K562 (cell line): ENCODE results near the gene DNAJC6. TPM values are rescaled to one million over a fixed set of nuclear protein-coding genes. Genes with fewer than 3 reads are reported as not detected.

Experiments
- CREB5 ChIP-seq: fragments of 250-450 bp; sonication (Bioruptor Pico); IDR thresholded peaks from 2 replicates; pipeline ENCODE4 v1.5.0; 2020; ENCODE audit warnings: mild to moderate bottlenecking
- GATAD2B ChIP-seq: fragments of 450-650 bp; IDR thresholded peaks from 2 replicates; pipeline ENCODE4 v1.6.1; 2017; ENCODE audit warnings: mild to moderate bottlenecking, borderline replicate concordance
- HDAC1 ChIP-seq, 2 experiments: fragments of 450-650 bp; IDR thresholded peaks; 2 replicates each; pipeline ENCODE4 v1.6.1; 2016 to 2017; ENCODE audit warnings: inconsistent platforms in 1 of 2, mild to moderate bottlenecking in 1 of 2, moderate library complexity in 1 of 2
- MTA1 ChIP-seq: fragments of 450-650 bp; IDR thresholded peaks from 2 replicates; pipeline ENCODE4 v1.6.1; 2017; ENCODE audit warnings: borderline replicate concordance
- NBN ChIP-seq: fragments of 450-650 bp; IDR thresholded peaks from 2 replicates; pipeline ENCODE4 v1.6.1; 2016; ENCODE audit warnings: low read depth, mild to moderate bottlenecking
- NR2F6 ChIP-seq: fragments of 450-650 bp; formaldehyde crosslinking; IDR thresholded peaks from 2 replicates; pipeline ENCODE4 v1.4.0; 2020; ENCODE audit warnings: mild to moderate bottlenecking
- PHB2 ChIP-seq: fragments of 450-650 bp; IDR thresholded peaks from 2 replicates; pipeline ENCODE4 v1.6.1; 2017; ENCODE audit warnings: low read depth
- PRDM10 ChIP-seq: fragments of 450-650 bp; IDR thresholded peaks from 2 replicates; pipeline ENCODE4 v1.6.1; 2018; ENCODE audit not compliant: partially characterized antibody
- RERE ChIP-seq: sonication (generic); formaldehyde crosslinking; IDR thresholded peaks from 2 replicates; pipeline ENCODE4 v1.8.0; 2023; ENCODE audit warnings: missing genetic modification reagents, mild to moderate bottlenecking, borderline replicate concordance
- SMAD2 ChIP-seq: fragments of 150-350 bp; IDR thresholded peaks from 2 replicates; pipeline ENCODE4 v1.6.1; 2014; ENCODE audit warnings: low read depth, mild to moderate bottlenecking, low read length
- SMAD4 ChIP-seq: fragments of 250-450 bp; sonication (Bioruptor Pico); conservative IDR thresholded peaks from 2 replicates; pipeline ENCODE4 v1.8.0; 2021; ENCODE audit warnings: inconsistent platforms, mild to moderate bottlenecking, moderate library complexity
- SOX6 ChIP-seq: fragments of 450-650 bp; IDR thresholded peaks from 2 replicates; pipeline ENCODE4 v1.6.1; 2014; ENCODE audit warnings: mild to moderate bottlenecking
- TRIM24 ChIP-seq, 2 experiments: fragments of 450-650 bp; IDR thresholded peaks; 2 replicates each; pipeline ENCODE4 v1.6.1; 2016
- U2AF1 ChIP-seq: fragments of 200-400 bp; formaldehyde crosslinking; optimal IDR thresholded peaks from 2 replicates; pipeline ENCODE3; 2017; ENCODE audit warnings: mild to moderate bottlenecking, low read depth, low read length, moderate library complexity
- ZNF24 ChIP-seq: fragments of 450-650 bp; IDR thresholded peaks from 2 replicates; pipeline ENCODE4 v1.6.1; 2016
- ZNF589 ChIP-seq: fragments of 200-800 bp; sonication (Bioruptor generic); IDR thresholded peaks from 2 replicates; pipeline ENCODE4 v1.6.1; 2016; ENCODE audit warnings: low read depth, missing genetic modification characterization, missing compliant biosample characterization
- ZNF707 ChIP-seq: fragments of 250-450 bp; sonication (Bioruptor Pico); conservative IDR thresholded peaks from 2 replicates; pipeline ENCODE4 v1.8.0; 2022; ENCODE audit warnings: inconsistent platforms, mild to moderate bottlenecking, moderate library complexity
- polyA plus RNA-seq, 8 experiments: library from polyadenylated mRNA; depleted of rRNA in 4 of 8; stranded (reverse) in 5 of 8; unstranded in 3 of 8; fragments of >200 nt; fragmentation: Nextera tagmentation in 2 of 8; fragmentation: Illumina TruSeq in 1 of 8; extraction: Ambion mirVana in 2 of 8; extraction: Trizol in 1 of 8; gene quantifications; 2 replicates each; pipeline versions ENCODE4 v1.2.1 to v1.2.3, GENCODE V29; 2011 to 2014; ENCODE audit warnings: inconsistent platforms in 1 of 8, missing spikeins in 1 of 8
- total RNA-seq, 7 experiments: library from RNA; depleted of rRNA in 6 of 7; stranded (reverse); fragments of >200 nt in 6 of 7; fragmentation: Illumina TruSeq in 2 of 7; extraction: Trizol in 2 of 7; gene quantifications; 2 replicates each; pipeline versions ENCODE4 v1.2.1 to v1.2.3, GENCODE V29; 2011 to 2021; ENCODE audit warnings: low replicate concordance in 1 of 7

Gene DNAJC6
- total and polyA plus RNA-seq, 9 of the 15 experiments (the other 6 are each of a cell fraction or from before 2014, with no cell fraction given): 6.7 to 78.7 (median 28.0) TPM

- peak; percentile 37 for TF ChIP-seq PRDM10
- TF ChIP-seq CREB5 (CRISPR knock-in tag): no peak
- TF ChIP-seq HDAC1 (IDR thresholded peaks at IDR 0.05): peak in 1 of 2 experiments; percentile 84; a peak in 2 of 4 replicates
- peak; percentile 55; the same call in 1 of the 2 replicates for TF ChIP-seq ZNF589
- peak; percentile 84 to 88 for TF ChIP-seq TRIM24 (IDR thresholded peaks at IDR 0.05)
- peak; percentile 78 for TF ChIP-seq SOX6
- peak; percentile 70; the same call in 1 of the 2 replicates for TF ChIP-seq MTA1
- TF ChIP-seq PHB2: peak; percentile 73; the same call in 1 of the 2 replicates
- no peak for TF ChIP-seq RERE (CRISPR knock-in tag)
- no peak for TF ChIP-seq ZNF707
- TF ChIP-seq ZNF24: no peak
- no peak for TF ChIP-seq U2AF1
- TF ChIP-seq NR2F6: no peak
- TF ChIP-seq SMAD2: no peak
- peak; percentile 45; the same call in 1 of the 2 replicates for TF ChIP-seq GATAD2B
- TF ChIP-seq SMAD4: peak; percentile 56
- TF ChIP-seq NBN: peak; percentile 80
Measured at GRCh38 chr1:65317866-65318653, 8.7 kb downstream of the DNAJC6 start (continued).
